ENCODE results near the gene MAP4K3. TPM values are rescaled to one million over a fixed set of nuclear protein-coding genes. Genes with fewer than 3 reads are reported as not detected.

MAP4K3 gene
- total and polyA plus RNA-seq, 10 of the 15 experiments (the other 5 are each of a cell fraction or from before 2014, with no cell fraction given), result 0.04 to 0.95 (median 0.21) TPM; not detected in 1

DNA sequence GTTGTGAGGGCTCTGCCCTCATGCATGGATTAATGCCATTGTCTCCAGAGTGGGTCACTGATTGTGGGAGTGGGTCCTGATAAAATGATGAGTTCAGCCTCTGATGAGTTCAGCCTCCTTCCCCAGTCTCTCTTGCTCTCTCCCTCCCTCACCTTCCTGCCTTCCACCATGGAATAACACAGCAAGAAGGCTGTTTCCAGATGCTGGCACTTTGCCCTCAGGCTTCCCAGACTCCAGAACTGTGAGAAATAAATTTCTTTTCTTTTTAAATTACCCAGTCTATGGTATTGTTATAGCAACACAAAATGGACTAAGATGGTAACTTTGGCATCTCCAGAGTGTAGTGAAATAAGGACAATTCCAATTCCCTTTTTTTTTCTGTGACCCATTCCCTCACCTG, 47.1 kb upstream of the MAP4K3 start:
- FAIRE-seq, result no peak
- POLR2A ChIA-PET, result no interaction called here

DNA sequence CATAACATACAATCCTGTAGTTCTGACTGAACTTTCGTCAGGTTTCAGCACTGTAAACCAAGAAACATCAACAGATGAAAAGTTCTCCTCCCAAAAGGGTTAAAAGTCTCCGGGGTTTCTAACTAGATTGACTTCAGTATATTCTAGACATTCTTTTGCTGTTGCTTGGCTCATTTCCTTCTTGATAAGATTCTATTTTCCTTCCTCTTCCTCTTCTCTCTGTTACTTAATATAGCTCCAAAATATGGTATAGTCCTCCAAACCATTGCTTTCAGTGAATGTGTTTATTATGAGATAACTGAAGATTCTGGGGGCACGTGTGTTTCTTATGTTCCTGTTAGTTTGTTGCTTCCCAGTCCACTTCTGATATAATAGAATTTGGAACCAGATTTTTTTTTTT, 46.4 kb upstream of the MAP4K3 start:
- SMC1A ChIA-PET (ENCODE audit: uncharacterized antibody, unreplicated experiment), result no interaction called here
- POLR2A ChIA-PET, result no interaction called here
- Histone ChIP-seq H3K4me1 (ENCODE audit: control insufficient read depth, insufficient read depth, low read length) (no peaks in the 10 kb centered on the region), H3K4me3 (no peak overlapping the region), H2AFZ (ENCODE audit: control insufficient read depth, low read depth, low read length) (no peak overlapping the region), H4K20me1 (ENCODE audit: control insufficient read depth, insufficient read depth) (no peaks in the 10 kb centered on the region), H3K4me2 (ENCODE audit: control insufficient read depth, insufficient read depth) (no peak overlapping the region), H3K27me3 (replicated peaks in 1 of 2; ENCODE audit: control insufficient read depth in 2 of 2, insufficient read depth in 2 of 2, low read length in 1 of 2) (no peaks in the 10 kb centered on the region), H3K27ac (ENCODE audit: control insufficient read depth, insufficient read depth) (no peak overlapping the region), H3K9me3 (replicated peaks; ENCODE audit: control insufficient read depth, insufficient read depth, low read length) (no peaks in the 10 kb centered on the region), H3K9ac (ENCODE audit: control insufficient read depth, insufficient read depth, low read length) (no peak overlapping the region), H3K79me2 (ENCODE audit: control insufficient read depth, insufficient read depth, low read length) (no peaks in the 10 kb centered on the region), H3K36me3 (ENCODE audit: control insufficient read depth in 2 of 2, insufficient read depth in 2 of 2, low read length in 1 of 2) (no peaks in the 10 kb centered on the region)
- DNase-seq (ENCODE audit: low read depth, low spot score) (no peak), ATAC-seq (no peak), FAIRE-seq (no peak)
- intact Hi-C loops (cut with micrococcal nuclease; ENCODE audit: unreplicated experiment) (no loop called here), in situ Hi-C loops (cut with MboI) (no loop called here)
- WGBS (ENCODE audit: insufficient coverage, insufficient replicate concordance, low lambda C conversion rate, missing lambda C conversion rate), result 0% methylated on average over 3 of the region's 3 CpGs
- CTCF ChIA-PET, result no interaction called here
- BruUV-seq (replicated peaks), result no TSS peak
- RAD21 ChIA-PET (ENCODE audit: unreplicated experiment), result no interaction called here
- no peak for TF ChIP-seq SP1 (IDR thresholded peaks at IDR 0.05; ENCODE audit: low read depth, low read length)
- no peak for TF ChIP-seq TCF12 (IDR thresholded peaks at IDR 0.05; ENCODE audit: low read depth, low read length)
- no peak for TF ChIP-seq ZNF217 (IDR thresholded peaks at IDR 0.05)
- no peak for TF ChIP-seq ZNF384 (IDR thresholded peaks at IDR 0.05; ENCODE audit: borderline replicate concordance, low read depth, low read length)
- TF ChIP-seq MTA2 (IDR thresholded peaks at IDR 0.05; ENCODE audit: low read depth), result no peak
- TF ChIP-seq REST (IDR thresholded peaks at IDR 0.05; ENCODE audit: low read depth, low read length), result no peak
- no peak for TF ChIP-seq HDAC2 (IDR thresholded peaks at IDR 0.05)
- no peak for TF ChIP-seq MEF2A (IDR thresholded peaks at IDR 0.05; ENCODE audit: insufficient read depth, low read depth, low read length)
- no peak for TF ChIP-seq ETV6 (conservative IDR thresholded peaks at IDR 0.05 in 1 of 2, IDR thresholded peaks at IDR 0.05 in 1 of 2; ENCODE audit: borderline replicate concordance in 1 of 2, low read depth in 1 of 2)
- no peak for TF ChIP-seq PAX5 (IDR thresholded peaks at IDR 0.05; ENCODE audit: borderline replicate concordance, low read depth, low read length)
- TF ChIP-seq KAT2A (conservative IDR thresholded peaks at IDR 0.05; ENCODE audit: control insufficient read depth, low read depth, low read length), result no peak

More for the DNA sequence above, 47.1 kb upstream of the MAP4K3 start:
- ATAC-seq (no peak), DNase-seq (ENCODE audit: low read depth, low spot score) (no peak)
- TF ChIP-seq PAX8 (IDR thresholded peaks at IDR 0.05) (no peak), MLLT1 (IDR thresholded peaks at IDR 0.05) (no peak), NFYA (IDR thresholded peaks at IDR 0.05; ENCODE audit: borderline replicate concordance, low read depth, low read length) (no peak), NFXL1 (IDR thresholded peaks at IDR 0.05; ENCODE audit: borderline replicate concordance) (no peak)
- intact Hi-C loops (cut with micrococcal nuclease; ENCODE audit: unreplicated experiment) (no loop called here), in situ Hi-C loops (cut with MboI) (no loop called here)
- Histone ChIP-seq H3K36me3 (ENCODE audit: control insufficient read depth in 2 of 2, insufficient read depth in 2 of 2, low read length in 1 of 2) (no peaks in the 10 kb centered on the region), H3K79me2 (ENCODE audit: control insufficient read depth, insufficient read depth, low read length) (no peaks in the 10 kb centered on the region), H2AFZ (ENCODE audit: control insufficient read depth, low read depth, low read length) (no peak overlapping the region), H3K9me3 (replicated peaks; ENCODE audit: control insufficient read depth, insufficient read depth, low read length) (no peaks in the 10 kb centered on the region), H3K4me2 (ENCODE audit: control insufficient read depth, insufficient read depth) (no peak overlapping the region), H3K27me3 (replicated peaks in 1 of 2; ENCODE audit: control insufficient read depth in 2 of 2, insufficient read depth in 2 of 2, low read length in 1 of 2) (no peaks in the 10 kb centered on the region), H3K9ac (ENCODE audit: control insufficient read depth, insufficient read depth, low read length) (no peak overlapping the region), H3K27ac (ENCODE audit: control insufficient read depth, insufficient read depth) (no peak overlapping the region), H4K20me1 (ENCODE audit: control insufficient read depth, insufficient read depth) (no peaks in the 10 kb centered on the region), H3K4me3 (no peak overlapping the region), H3K4me1 (ENCODE audit: control insufficient read depth, insufficient read depth, low read length) (no peaks in the 10 kb centered on the region)
- ChIA-PET CTCF (no interaction called here), SMC1A (ENCODE audit: uncharacterized antibody, unreplicated experiment) (no interaction called here), RAD21 (ENCODE audit: unreplicated experiment) (no interaction called here)
- no TSS peak for BruUV-seq (replicated peaks)
